Common myeloid progenitor, CD34-positive (primary cell): Measurements from ENCODE around the gene HDGFL3.
A peak's percentile ranks its signal among the peaks of the same experiment; 100 is the strongest.

ENCODE experiments used
- CTCF ChIA-PET: fragments of 350-600 bp; sonication (Branson Sonifier 250); formaldehyde crosslinking; loops from one replicate; lab custom pipeline; 2021; ENCODE audit warnings: antibody characterized with exemption; lab: Charles Lee
- POLR2A ChIA-PET: fragments of 350-600 bp; sonication (Branson Sonifier 250); formaldehyde crosslinking; loops from one replicate; lab custom pipeline; 2021; ENCODE audit warnings: antibody characterized with exemption; lab: Charles Lee
- DNase-seq, 3 donors: peaks; one replicate each; pipeline versions ENCODE4 v3.0.0 to v3.0.0-alpha.2; 2013
- H3K27ac ChIP-seq, 2 experiments: 1 replicate in 1 of 2; 2 replicates in 1 of 2; pipeline ENCODE4 v1.7.0; 2013; ENCODE audit warnings: inconsistent platforms in 2 of 2, low read length in 2 of 2, mild to moderate bottlenecking in 2 of 2, low read depth in 1 of 2, moderate library complexity in 1 of 2; ENCODE audit not compliant: severe bottlenecking in 2 of 2, insufficient read depth in 1 of 2, poor library complexity in 1 of 2
- H3K27me3 ChIP-seq, 5 experiments: replicated peaks in 2 of 5; 1 replicate in 3 of 5; 2 replicates in 2 of 5; pipeline versions ENCODE4 v1.6.1 to v1.7.0; 2013; ENCODE audit warnings: low read length in 4 of 5, mild to moderate bottlenecking in 2 of 5, moderate library complexity in 2 of 5, inconsistent platforms in 1 of 5; ENCODE audit not compliant: insufficient read depth in 5 of 5, control insufficient read depth in 4 of 5
- H3K36me3 ChIP-seq, 4 experiments: 1 replicate in 2 of 4; 2 replicates in 2 of 4; pipeline versions ENCODE4 v1.6.1 to v1.7.0; 2013; ENCODE audit warnings: low read length in 3 of 4, control low read depth in 1 of 4, mild to moderate bottlenecking in 1 of 4; ENCODE audit not compliant: control insufficient read depth in 4 of 4, insufficient read depth in 4 of 4
- H3K4me1 ChIP-seq, 4 experiments: 1 replicate in 3 of 4; 2 replicates in 1 of 4; pipeline versions ENCODE4 v1.6.1 to v1.7.1; 2013; ENCODE audit warnings: low read length in 3 of 4, mild to moderate bottlenecking in 3 of 4, control low read depth in 1 of 4, inconsistent platforms in 1 of 4, moderate library complexity in 1 of 4; ENCODE audit not compliant: control insufficient read depth in 4 of 4, insufficient read depth in 4 of 4; ENCODE audit errors: control extremely low read depth in 1 of 4
- H3K4me3 ChIP-seq, 7 experiments: 1 replicate in 4 of 7; 2 replicates in 3 of 7; pipeline versions ENCODE4 v1.5.1 to v1.7.0; 2013; ENCODE audit warnings: mild to moderate bottlenecking in 7 of 7, low read length in 6 of 7, moderate library complexity in 6 of 7, inconsistent platforms in 2 of 7, low read depth in 2 of 7, control low read depth in 1 of 7; ENCODE audit not compliant: insufficient read depth in 4 of 7, control insufficient read depth in 1 of 7; ENCODE audit errors: extremely low read depth in 1 of 7
- H3K9me3 ChIP-seq, 5 experiments: 1 replicate in 4 of 5; 2 replicates in 1 of 5; pipeline versions ENCODE4 v1.6.1 to v1.7.1; 2013; ENCODE audit warnings: low read length in 4 of 5, mild to moderate bottlenecking in 2 of 5, inconsistent platforms in 1 of 5, low read depth in 1 of 5, moderate library complexity in 1 of 5; ENCODE audit not compliant: control insufficient read depth in 4 of 5, insufficient read depth in 2 of 5; ENCODE audit errors: control extremely low read depth in 1 of 5
- WGBS: methylation state at CpG from one replicate; pipeline ENCODE4 v1.1.5; 2013; ENCODE audit not compliant: insufficient coverage; 5-methylcytosine and 5-hydroxymethylcytosine counted together

Gene HDGFL3

GRCh38 chr15:83108266-83109219 is 99.1 kb downstream of the HDGFL3 start:
- Histone ChIP-seq H3K4me1 (peaks cover 5 to 32% (median 29%) of the 10 kb centered on the region in 4 experiments), H3K27me3 (peaks cover 0 to 10% (median 0%) of the 10 kb centered on the region in 5 experiments), H3K36me3 (no peaks in the 10 kb centered on the region), H3K4me3 (peak overlapping the region; percentile 28 to 80 (median 67)), H3K27ac (no peak overlapping the region), H3K9me3 (no peaks in the 10 kb centered on the region)
- CTCF ChIA-PET = interaction anchor here (0.8 to 2.3 kb wide), 7 partner anchors 11 to 98 kb away, joined by 3 to 7 read pairs (median 5); no protein-coding TSS in a partner anchor
- POLR2A ChIA-PET = interaction anchor here (0.6 to 2.8 kb wide), 7 partner anchors 8 to 99 kb away, joined by 3 to 14 read pairs (median 4); partner anchors contain the start of genes BTBD1 and HDGFL3
- WGBS = 3% methylated on average over 19 of the region's 21 CpGs
- peak; percentile 86 to 97 (median 95) for DNase-seq

- ChIA-PET POLR2A (interaction anchor here (0.6 to 2.8 kb wide), 5 partner anchors 40 to 1468 kb away, joined by 3 to 14 read pairs (median 6); partner anchors contain the start of genes BTBD1 and HDGFL3), CTCF (interaction anchor here (1.1 to 2.3 kb wide), 3 partner anchors 10 to 99 kb away, joined by 3 to 5 read pairs (median 5); no protein-coding TSS in a partner anchor)
- DNase-seq = no peak
- Histone ChIP-seq H3K27me3 (peaks cover 0 to 10% (median 0%) of the 10 kb centered on the region in 5 experiments), H3K9me3 (no peaks in the 10 kb centered on the region), H3K4me1 (peaks cover 5 to 32% (median 29%) of the 10 kb centered on the region in 4 experiments), H3K36me3 (no peaks in the 10 kb centered on the region), H3K27ac (no peak overlapping the region), H3K4me3 (peak overlapping the region; percentile 28 to 80 (median 67))
- WGBS = 0% methylated on average over 24 of the region's 30 CpGs
Observed at GRCh38 chr15:83107841-83108181, 99.8 kb downstream of the HDGFL3 start.

- Histone ChIP-seq H3K4me1 (peaks cover 5 to 32% (median 29%) of the 10 kb centered on the region in 4 experiments), H3K27ac (no peak within 1 kb of the TSS), H3K4me3 (peak within 1 kb of the TSS; percentile 28 to 80 (median 67)), H3K36me3 (no peaks in the 10 kb centered on the region), H3K9me3 (no peaks in the 10 kb centered on the region), H3K27me3 (peaks cover 0 to 10% (median 0%) of the 10 kb centered on the region in 5 experiments)
- POLR2A ChIA-PET = interaction anchor here (0.6 to 2.8 kb wide), 4 partner anchors 40 to 1468 kb away, joined by 3 to 14 read pairs (median 4); partner anchors contain the start of genes BTBD1 and HDGFL3
- WGBS = 2% methylated on average over 81 of the region's 97 CpGs
- DNase-seq = peak; percentile 36 to 70 (median 53)
- CTCF ChIA-PET = interaction anchor here (1.1 to 2.3 kb wide), 4 partner anchors 13 to 99 kb away, joined by 3 to 5 read pairs (median 3); partner anchors contain the start of gene C15orf40
Observed at GRCh38 chr15:83106994-83107840, 100.4 kb downstream of the HDGFL3 start, which contains the start of gene TM6SF1. Gene TM6SF1 (plus strand): TSS chr15:83107645. CDS start chr15:83107681, 36 bp downstream.

- Histone ChIP-seq H3K4me3 (no peak overlapping the region), H3K27ac (no peak overlapping the region), H3K27me3 (peaks cover 0 to 10% (median 0%) of the 10 kb centered on the region in 5 experiments), H3K4me1 (peaks cover 6 to 33% (median 30%) of the 10 kb centered on the region in 4 experiments), H3K9me3 (no peaks in the 10 kb centered on the region), H3K36me3 (no peaks in the 10 kb centered on the region)
- no peak for DNase-seq
- ChIA-PET POLR2A (interaction anchor here (0.7 kb wide), 1 partner anchor 119 kb away, joined by 3 read pairs; the partner anchor contains the start of gene RAMAC), CTCF (interaction anchor here (0.9 to 1.2 kb wide), 2 partner anchors 13 to 18 kb away, joined by 3 read pairs; no protein-coding TSS in a partner anchor)
- 100% methylated on average over 1 of the region's 1 CpG for WGBS
Observed at GRCh38 chr15:83105440-83105839, 102.2 kb downstream of the HDGFL3 start.

GRCh38 chr15:83104141-83104540 is 103.5 kb downstream of the HDGFL3 start:
- DNase-seq = no peak
- H3K4me1 ChIP-seq = peaks cover 7 to 38% (median 31%) of the 10 kb centered on the region in 4 experiments
- no peak overlapping the region for H3K27ac ChIP-seq
- ChIA-PET POLR2A (no interaction called here), CTCF (no interaction called here)
- H3K27me3 ChIP-seq = peaks cover 0 to 10% (median 0%) of the 10 kb centered on the region in 5 experiments
- H3K36me3 ChIP-seq = no peaks in the 10 kb centered on the region
- WGBS = 100% methylated on average over 4 of the region's 4 CpGs
- no peaks in the 10 kb centered on the region for H3K9me3 ChIP-seq
- H3K4me3 ChIP-seq = no peak overlapping the region

GRCh38 chr15:83102346-83102745 is 105.3 kb downstream of the HDGFL3 start:
- DNase-seq = no peak

More at GRCh38 chr15:83102346-83102745, 105.3 kb downstream of the HDGFL3 start:
- CTCF ChIA-PET = interaction anchor here (2.1 kb wide), 1 partner anchor 12 kb away, joined by 4 read pairs; no protein-coding TSS in a partner anchor
- whole genome bisulfite sequencing = 100% methylated on average over 2 of the region's 2 CpGs
- Histone ChIP-seq H3K27me3 (peaks cover 0 to 2% (median 0%) of the 10 kb centered on the region in 5 experiments), H3K36me3 (no peaks in the 10 kb centered on the region), H3K4me3 (no peak overlapping the region), H3K4me1 (peaks cover 3 to 20% (median 14%) of the 10 kb centered on the region in 4 experiments), H3K27ac (no peak overlapping the region), H3K9me3 (peaks cover 0 to 4% (median 2%) of the 10 kb centered on the region in 5 experiments)
- POLR2A ChIA-PET = no interaction called here
